HG02623 (cell line): ENCODE measurements around the gene KIAA2012.
"Not testable (repeated sequence)": the region's sequence is repeated elsewhere in the genome, so short reads cannot be mapped to it uniquely, and the experiment has no call there.

ENCODE experiments used
- ATAC-seq: cut with Tn5 transposase; IDR thresholded peaks from one replicate; pipeline ENCODE4 v1.9.1; 2021; ENCODE audit warnings: moderate library complexity; ENCODE audit not compliant: unreplicated experiment

KIAA2012 gene

GRCh38 chr2:202187570-202187969, 114.5 kb downstream of the KIAA2012 start:
- ATAC-seq, result no peak

DNA sequence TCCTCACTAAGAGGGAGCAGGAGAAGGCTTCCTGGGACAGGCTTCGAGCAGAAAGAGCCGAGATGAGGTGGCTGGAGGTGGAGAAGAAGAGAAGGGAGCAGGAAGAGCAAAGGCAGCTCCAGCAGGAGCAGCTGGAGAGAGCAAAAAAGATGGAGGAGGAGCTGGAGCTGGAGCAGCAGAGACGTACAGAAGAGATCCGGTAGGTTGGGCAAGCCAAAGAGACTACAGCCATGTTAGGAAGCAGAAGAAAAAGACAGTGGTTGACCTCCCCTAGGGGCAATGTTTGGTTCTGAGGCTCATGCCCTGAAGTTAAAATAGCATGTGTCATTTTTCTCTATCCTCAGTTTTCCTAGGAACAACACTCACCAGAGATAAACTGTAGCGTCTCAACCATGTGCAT, 120.2 kb downstream of the KIAA2012 start:
- ATAC-seq, result no peak

DNA sequence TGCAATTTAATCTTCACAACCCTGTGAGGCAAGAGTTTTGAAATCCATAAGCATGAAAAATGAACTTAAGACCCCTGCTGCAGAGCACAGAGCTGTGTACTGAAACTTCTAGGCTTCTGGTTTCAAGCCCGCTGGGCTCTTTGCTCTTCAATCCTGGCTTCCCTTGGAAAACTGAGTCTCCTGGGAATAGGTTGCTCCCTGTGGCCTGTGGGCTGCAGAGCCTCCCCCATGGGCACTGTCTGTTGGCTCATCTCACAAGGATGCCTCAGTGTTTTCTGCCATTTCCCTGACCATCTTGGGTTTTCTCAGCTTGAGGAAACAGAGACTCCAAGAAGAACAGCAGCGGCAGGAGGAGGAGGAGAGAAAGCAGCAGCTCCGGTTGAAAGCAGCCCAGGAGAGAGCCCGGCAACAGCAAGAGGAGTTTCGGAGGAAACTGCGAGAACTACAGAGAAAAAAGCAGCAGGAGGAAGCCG, 120.9 kb downstream of the KIAA2012 start:
- ATAC-seq, result no peak

- ATAC-seq, result no peak
These were observed 121.4 kb downstream of the KIAA2012 start for GRCh38 chr2:202194418-202194817.

GRCh38 chr2:202196727-202197126, 123.7 kb downstream of the KIAA2012 start:
- no peak for ATAC-seq

DNA sequence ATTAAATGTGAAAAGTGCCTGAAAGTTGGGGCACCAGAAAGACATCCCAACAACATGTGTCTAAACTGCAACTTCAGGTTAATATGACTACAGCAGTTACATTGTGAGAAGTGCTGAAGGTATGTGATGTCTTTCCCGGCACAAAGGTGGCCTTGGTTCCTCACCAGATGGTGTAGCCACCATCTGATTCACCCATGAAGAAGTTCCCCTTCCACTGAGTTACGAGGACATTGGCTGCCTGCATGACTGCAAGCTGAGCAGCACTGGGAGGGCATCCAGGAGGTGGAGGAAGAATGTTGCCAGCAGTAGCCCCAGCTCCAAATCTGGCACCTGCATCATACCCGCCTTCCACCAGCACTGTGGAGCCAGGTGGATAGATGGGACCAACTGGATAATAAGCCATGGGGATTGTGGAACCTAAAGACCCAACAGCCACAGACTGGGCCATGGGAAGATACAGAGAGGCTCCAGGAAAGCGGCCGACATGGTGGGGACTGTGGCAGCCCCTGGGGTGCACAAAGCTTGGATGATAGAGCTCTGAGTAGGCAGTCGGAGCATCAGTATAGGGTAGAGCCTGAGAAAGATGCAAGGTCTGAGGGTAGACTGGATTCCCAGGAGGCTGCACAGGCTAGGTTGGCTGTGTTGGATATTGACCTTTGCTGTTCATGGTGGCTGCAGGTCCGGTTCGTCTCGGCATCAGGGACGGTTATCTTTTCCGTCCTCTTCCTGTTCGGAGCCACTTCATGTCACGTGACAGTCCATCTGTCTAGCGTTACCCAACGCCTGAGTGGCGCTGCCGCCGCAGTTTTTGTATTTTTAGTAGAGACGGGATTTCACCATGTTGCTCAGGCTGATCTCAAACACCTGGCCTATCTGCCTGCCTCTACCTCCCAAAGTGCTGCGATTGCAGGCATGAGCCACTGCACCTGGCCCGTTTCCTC, 128.4 kb downstream of the KIAA2012 start:
- ATAC-seq, result no peak

DNA sequence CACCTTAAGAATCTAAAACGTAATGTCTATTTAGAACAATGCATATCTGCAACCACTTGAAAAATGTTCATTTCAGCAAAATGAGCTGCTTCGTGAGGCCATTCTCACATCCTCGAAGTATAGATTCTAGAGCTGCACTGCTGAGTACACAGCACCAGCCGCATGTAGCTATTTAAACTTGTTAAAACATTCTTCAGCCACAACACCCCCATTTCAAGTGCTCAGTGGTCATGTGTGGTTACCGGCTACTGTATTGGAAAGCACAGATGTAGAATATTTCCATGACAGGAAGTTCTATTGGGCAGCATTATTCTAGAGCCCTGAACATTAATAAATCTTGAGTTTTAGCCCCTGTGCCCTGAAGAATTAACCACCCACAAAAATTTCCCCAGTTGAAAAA, 130.3 kb downstream of the KIAA2012 start:
- ATAC-seq, result no peak

DNA sequence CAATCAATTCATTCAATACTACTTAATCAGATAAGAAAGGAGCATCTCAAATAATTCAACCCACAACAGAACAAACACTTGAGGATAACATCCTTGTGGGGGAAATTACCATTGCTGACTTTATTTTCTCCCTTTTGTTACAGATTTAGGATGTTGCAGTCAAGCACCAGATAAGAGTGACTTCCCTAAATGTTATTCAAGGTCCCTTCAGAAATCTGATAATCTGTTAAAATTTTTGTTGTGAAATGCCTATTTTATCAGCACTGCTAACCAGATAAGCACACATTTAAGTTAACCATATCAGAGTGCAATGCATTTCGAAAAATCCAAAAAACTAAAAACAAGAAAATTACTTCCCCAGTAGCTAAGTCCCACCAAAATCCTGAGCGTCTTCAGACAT, 131.8 kb downstream of the KIAA2012 start:
- ATAC-seq, result no peak

DNA sequence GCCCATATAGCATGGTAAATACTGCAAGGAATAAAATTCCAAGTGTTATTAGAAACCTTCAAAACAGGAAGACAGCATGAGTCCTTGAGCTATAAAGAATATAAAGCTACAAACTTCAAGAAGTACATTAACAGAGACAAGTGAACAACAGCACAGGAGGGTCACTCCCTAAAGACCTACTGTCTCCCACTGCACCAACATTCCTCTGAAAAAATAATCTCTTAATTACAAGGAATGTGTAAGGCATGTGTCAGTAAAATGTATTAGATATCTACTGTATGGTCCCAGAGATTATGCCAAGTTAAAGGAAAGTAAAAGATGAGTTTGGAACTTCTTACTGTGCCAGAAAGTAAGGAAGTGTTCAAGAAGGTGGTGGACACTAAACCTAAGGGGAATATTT, 135.5 kb downstream of the KIAA2012 start:
- ATAC-seq, result no peak

DNA sequence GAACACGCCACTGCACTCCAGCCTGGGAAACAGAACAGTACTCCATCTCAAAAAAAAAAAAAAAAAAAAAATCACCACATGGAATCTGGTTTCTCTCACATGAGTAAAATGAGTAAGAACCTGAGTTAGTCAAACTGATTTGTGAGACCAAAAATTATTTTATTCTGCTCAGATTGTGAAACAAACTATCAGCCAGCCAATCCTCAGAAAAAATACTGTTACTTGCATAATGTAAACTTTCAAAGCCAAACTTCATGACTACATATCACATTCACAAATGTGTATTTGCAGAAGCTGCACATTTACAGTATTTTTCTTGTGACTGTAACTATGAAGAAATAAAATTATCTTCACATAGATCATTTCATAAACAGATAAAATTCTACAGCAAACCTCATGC, 142.1 kb downstream of the KIAA2012 start:
- ATAC-seq, result no peak

- ATAC-seq, result no peak
These were observed 148.8 kb downstream of the KIAA2012 start for GRCh38 chr2:202221873-202222272.

DNA sequence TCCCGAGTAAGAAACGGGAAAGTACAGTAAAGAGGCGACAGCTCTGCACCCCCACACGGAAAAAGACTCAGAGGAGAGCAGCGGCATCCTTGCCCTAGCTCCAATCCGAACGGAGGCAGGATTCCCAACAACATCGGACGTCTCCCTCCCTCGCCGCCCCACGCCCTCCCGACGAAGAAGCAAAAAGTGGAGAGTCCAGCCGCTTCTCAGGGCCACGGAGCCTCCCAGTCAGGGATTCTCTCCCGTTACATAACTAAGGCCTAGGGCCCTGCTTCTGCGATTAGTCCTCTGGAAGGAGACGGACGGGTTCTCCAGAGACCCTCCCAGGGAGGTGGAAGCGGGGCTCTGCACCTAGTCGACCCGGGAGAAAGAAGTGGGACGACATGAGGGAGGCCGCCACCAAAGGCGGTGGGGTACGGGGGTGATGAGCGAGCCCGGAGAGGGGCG, 164.8 kb downstream of the KIAA2012 start:
- ATAC-seq, result peak; percentile 25

GRCh38 chr2:202238234-202239197, 165.5 kb downstream of the KIAA2012 start, which contains the start of gene SUMO1:
SUMO1 (minus strand) TSS chr2:202238597; CDS start chr2:202238451, 146 bp downstream.
- peak; percentile 94 for ATAC-seq

DNA sequence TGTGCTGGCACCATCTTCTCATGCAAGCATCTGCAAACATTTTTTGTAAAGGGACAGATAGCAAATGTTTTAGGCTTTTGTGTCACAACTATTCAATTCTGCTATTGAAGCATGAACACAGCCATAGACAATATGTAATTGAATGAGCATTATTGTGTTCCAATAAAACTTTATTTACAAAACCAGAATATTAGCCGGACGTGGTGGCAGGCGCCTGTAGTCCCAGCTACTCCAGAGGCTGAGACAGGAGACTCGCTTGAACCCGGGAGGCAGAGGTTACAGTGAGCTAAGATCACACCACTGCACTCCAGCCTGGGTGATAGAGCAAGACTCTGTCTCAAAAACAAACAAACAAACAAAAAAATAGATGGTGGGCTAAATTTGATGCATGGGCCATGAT, 174.7 kb downstream of the KIAA2012 start:
- not testable (repeated sequence) for ATAC-seq

GRCh38 chr2:202249521-202250253, 176.6 kb downstream of the KIAA2012 start:
- no peak for ATAC-seq

- no peak for ATAC-seq
These were observed 178.4 kb downstream of the KIAA2012 start for GRCh38 chr2:202251494-202251893.
